Activated CD4-positive, CD25-positive, alpha-beta regulatory T cell (primary cell): ENCODE data around the gene DCP1A.
"Not testable (repeated sequence)": the region's sequence is repeated elsewhere in the genome, so short reads cannot be mapped to it uniquely, and the experiment has no call there.

Experiments used
- DNase-seq, 4 experiments: peaks; one replicate each; lab custom pipeline; 2025; lab: John Stamatoyannopoulos, UW

Gene DCP1A

GRCh38 chr3:53328746-53329145 lies 18.6 kb downstream of the DCP1A start:
- no peak for DNase-seq

DNA sequence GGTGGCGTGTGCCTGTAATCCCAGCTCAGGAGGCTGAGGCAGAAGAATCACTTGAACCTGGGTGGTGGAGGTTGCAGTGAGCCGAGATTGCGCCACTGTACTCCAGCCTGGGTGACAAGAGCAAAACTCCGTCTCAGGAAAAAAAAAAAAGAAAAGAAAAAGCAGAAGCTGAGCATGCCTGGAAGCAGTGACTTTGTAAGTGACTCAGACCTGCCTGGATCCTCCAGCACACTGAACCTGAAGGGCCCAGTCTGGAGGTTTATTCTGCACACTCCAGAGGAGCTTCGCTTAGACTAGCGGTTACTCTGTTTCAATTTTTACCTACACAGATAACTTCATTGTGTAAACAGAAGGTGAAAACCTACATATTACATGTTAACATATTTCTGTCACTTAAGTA lies 19.4 kb downstream of the DCP1A start:
- DNase-seq: not testable (repeated sequence)

GRCh38 chr3:53324105-53324504 lies 23.2 kb downstream of the DCP1A start:
- no peak for DNase-seq

GRCh38 chr3:53320697-53321096 lies 26.6 kb downstream of the DCP1A start:
- no peak for DNase-seq

GRCh38 chr3:53318522-53318921 lies 28.8 kb downstream of the DCP1A start:
- no peak for DNase-seq

- no peak for DNase-seq
Measured at GRCh38 chr3:53312832-53313231, 34.5 kb downstream of the DCP1A start.

GRCh38 chr3:53311882-53312281 lies 35.5 kb downstream of the DCP1A start:
- DNase-seq: no peak

DNA sequence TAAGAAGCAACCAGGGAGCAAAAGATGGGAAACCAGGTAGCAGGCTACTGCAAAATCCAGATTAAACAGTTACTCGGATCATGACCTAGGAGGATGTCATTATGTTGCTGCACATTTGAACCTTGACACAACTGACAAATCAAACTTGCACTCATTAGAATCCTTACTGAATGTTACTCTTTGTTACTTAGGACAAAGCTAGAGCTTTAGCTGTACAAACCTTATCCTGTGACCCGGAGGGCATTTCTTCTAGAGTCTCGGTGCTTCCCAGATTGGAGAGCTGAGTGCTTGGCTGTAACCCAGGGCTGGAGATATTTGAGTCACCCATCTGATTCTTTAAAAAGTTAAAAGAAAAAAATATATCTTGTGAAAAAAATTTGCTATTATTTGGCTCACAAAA lies 43.4 kb downstream of the DCP1A start:
- no peak for DNase-seq

DNA sequence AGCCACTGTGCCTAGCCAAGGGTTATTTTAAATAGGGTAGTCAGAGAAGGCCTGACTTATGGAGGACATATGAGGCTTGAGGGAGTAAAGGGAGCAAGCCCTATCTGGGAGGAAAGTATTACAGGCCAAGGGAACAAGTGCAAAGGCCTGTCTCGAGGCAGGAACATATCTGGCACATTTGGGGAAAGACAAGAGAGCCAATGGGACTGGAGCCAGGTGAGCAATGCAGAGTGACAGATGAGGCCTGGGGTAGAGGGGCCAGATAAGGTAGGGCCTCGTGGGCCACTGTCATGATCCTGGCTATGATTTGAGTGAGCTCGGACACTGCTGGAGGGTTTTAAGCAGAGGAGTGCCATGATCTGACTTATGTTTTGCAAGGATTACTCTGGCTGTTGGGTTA lies 43.8 kb downstream of the DCP1A start:
- no peak for DNase-seq

DNA sequence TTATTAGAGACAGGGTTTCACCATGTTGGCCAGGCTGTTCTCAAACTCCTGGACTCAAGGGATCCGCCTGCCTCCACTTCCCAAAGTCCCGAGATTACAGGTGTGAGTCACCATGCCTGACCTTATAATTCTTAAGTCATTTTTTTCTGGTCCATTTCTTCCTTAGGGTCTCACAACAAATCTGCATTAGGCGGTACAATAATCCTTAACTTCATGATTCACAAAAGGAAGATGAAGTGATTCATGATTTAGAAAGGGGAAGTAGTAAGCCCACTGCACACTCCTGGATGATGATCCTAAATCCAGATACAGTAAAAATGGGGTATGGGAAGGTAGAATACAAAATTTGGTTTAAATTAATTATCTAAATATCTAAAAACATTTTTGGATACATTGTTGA lies 46.5 kb downstream of the DCP1A start:
- no peak for DNase-seq

- DNase-seq: not testable (repeated sequence)
Measured at GRCh38 chr3:53299611-53300023, 47.7 kb downstream of the DCP1A start.

GRCh38 chr3:53295410-53295809 lies 51.9 kb downstream of the DCP1A start:
- no peak for DNase-seq

- no peak for DNase-seq
Measured at GRCh38 chr3:53293867-53294266, 53.5 kb downstream of the DCP1A start.

GRCh38 chr3:53288214-53288613 lies 59.1 kb downstream of the DCP1A start:
- no peak for DNase-seq

GRCh38 chr3:53287131-53287629 lies 60.2 kb downstream of the DCP1A start:
- no peak for DNase-seq

GRCh38 chr3:53286727-53287126 lies 60.6 kb downstream of the DCP1A start:
- no peak for DNase-seq

DNA sequence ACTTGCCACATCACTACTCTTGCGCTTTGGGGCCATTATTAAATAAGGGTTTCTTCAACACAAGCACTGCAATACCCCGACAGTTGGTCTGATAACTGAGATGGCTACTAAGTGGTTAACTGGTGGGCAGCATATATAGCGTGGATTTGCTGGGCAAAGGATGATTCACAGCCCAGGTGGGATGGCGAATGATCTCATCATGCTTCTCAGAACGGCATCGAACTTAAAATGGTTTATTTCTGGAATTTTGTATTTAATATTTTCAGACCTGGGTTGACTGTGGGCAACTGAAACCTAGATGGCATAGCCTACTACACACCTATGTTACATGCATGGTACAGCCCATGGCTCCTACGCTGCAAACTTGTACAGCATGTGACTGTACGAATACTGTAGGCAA lies 64.8 kb downstream of the DCP1A start:
- no peak for DNase-seq

DNA sequence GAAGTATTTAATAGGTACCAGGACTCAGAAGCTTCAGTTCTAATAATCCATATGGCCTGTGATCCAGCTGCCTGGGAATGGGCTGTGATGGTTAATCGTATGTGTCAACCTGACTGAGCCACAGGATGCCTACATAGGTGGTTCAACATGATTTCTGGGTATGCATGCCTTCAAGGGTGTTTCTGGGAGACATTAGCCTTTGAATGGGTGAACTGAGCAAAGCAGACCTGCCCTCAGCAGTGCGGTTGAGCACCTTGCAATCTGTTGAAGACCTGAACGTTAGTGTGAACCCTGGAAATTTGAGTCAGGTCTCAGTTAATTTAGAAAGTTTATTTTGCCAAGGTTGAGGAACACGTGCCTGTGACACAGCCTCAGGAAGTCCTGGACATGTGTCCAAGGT lies 68.7 kb downstream of the DCP1A start:
- no peak for DNase-seq

- peak in 1 of 4 experiments; percentile 7 for DNase-seq
Measured at GRCh38 chr3:53274938-53275605, 72.3 kb downstream of the DCP1A start.

DNA sequence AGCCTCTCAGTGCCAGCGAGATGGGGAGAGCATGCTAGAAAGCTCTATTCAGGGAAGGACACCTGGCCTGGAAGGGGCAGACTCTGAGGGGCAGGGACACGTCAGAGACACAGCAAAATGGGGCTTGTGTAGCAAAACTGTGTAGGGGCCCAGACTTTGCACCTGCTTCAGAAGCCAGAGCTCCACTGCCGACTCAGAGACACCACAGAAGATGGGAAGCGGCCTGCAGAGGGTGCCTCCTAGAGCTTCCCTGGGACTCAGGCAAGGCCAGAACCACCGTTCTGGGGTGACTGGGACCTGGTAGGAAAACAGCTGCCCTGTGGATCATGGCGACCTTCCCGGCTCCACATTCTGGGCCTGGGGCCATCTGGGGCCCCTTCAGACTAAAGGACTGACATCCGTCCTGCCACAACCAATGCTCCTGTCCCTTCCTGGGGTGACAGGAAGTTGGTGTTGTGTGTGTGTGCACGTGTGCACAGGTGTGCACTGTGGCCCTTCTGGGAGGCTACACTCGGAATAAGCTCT lies 74.1 kb downstream of the DCP1A start:
- DNase-seq: no peak

GRCh38 chr3:53269888-53270880 lies 77.2 kb downstream of the DCP1A start:
- no peak for DNase-seq

DNA sequence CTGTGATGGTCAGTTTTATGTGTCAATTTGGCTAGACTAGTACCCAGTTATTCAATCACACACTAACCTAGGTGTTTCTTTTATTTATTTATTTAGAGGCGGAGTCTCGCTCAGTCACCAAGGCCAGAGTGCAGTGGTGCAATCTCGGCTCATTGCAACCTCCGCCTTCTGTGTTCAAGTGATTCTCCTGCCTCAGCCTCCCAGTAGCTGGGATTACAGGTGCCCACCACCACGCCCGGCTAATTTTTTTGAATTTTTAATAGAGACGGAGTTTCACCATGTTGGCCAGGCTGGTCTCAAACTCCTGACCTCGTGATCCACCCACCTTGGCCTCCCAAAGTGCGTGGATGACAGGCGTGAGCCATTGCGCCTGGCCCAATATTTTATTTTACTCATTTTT lies 78.2 kb downstream of the DCP1A start:
- DNase-seq: not testable (repeated sequence)

DNA sequence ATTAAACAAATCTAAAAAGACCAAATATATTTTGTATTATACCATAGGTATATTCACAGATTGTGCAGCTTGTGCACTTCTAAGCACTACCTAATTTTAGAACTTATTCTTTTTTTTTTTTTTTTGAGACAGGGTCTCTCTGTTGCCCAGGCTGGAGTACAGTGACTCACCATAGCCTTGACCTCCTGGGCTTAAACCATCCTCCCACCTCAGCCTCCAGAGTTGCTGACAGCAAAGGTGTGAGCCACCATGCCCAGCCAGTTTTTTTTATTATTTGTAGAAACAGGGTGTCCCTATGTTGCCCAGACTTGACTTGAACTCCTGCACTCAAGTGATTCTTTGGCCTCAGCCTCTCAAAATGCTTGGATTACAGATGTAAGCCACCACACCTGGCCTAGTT lies 79.6 kb downstream of the DCP1A start:
- DNase-seq: no peak
